SK-MEL-5 (cell line): ENCODE data around the gene MAP2K3. TPM values are rescaled to one million over a fixed set of nuclear protein-coding genes. Genes with fewer than 3 reads are reported as not detected.

Experiments
- DNase-seq: peaks from one replicate; pipeline ENCODE4 v3.0.0-alpha.2; 2016; ENCODE audit warnings: low read depth, low spot score
- in situ Hi-C: cut with HindIII; loops from 2 replicates; pipeline ENCODE4 v1.10.0; 2016; ENCODE audit warnings: low sequenced_read_pairs, high pct_unique_total_duplicates, low pct_unique_long_range_greater_than_20kb
- total RNA-seq: library from RNA; depleted of rRNA; stranded (reverse); fragments of >200 nt; shearing (Covaris generic); gene quantifications from 2 replicates; pipeline ENCODE4 v1.2.3, GENCODE V29; 2014; rRNA removed

The MAP2K3 gene
- total RNA-seq, 1 experiment from 2014 or later: 28.7 TPM

DNA sequence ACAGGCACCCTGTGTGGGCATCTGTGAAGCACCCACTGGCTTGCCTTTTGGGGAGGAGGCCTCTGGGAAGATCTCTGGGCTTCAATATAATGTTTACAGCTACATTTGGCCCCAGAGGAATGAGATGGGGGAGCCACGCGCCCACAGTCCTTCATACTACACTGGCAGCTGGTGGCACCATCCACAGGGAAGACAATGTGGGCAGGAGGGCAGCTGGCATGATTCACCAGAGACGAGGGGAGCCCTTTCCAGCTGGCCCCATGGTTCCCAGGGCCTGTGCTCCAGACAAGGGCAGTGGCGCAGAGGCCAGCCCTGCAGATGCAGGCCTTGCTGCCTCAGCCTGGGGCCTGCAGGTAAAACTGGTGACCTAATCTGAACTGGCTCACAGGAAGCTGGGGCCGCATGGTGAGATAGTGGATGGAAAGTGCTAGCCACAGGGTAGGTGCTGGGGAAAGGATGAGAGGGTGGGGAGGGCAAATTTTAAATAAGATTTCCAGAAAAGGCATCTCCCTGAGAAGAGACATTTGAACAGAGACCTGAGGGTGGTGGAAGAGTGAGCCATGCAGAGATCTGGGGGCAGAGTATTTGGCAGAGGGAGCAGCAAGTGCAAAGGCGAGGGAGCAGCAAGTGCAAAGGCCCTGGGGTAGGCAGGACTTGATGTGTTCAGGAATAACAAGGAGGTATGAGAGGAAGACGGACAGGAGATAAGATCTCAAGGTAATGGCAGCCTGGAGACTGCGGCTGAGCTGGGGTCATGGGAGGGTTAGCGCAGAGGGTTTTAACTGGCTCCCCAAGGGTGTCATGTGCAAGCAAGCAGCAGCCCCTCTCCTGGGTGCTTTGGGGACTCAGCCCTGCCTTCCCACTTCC is 79.5 kb downstream of the MAP2K3 start:
- in situ Hi-C loops: no loop called here
- DNase-seq: no peak

Other genes starting within 250 kb of the MAP2K3 start
- 208 and 210 TPM in 2 replicates for gene USP22, start 241.7 kb upstream of the MAP2K3 start, total RNA-seq
- 17.7 and 24.4 TPM in 2 replicates for gene DHRS7B, start 157.7 kb upstream of the MAP2K3 start, total RNA-seq
- gene TMEM11, start 70.5 kb upstream of the MAP2K3 start, total RNA-seq: 14.0 and 17.1 TPM in 2 replicates
- gene NATD1, start 31.3 kb upstream of the MAP2K3 start, total RNA-seq: 2.7 and 3.4 TPM in 2 replicates
- gene KCNJ12, start 91.6 kb downstream of the MAP2K3 start, total RNA-seq: 0.48 TPM in 2 replicates